GM10266 (cell line): ENCODE data around the gene VRK3.
"Not testable (repeated sequence)": the region's sequence is repeated elsewhere in the genome, so short reads cannot be mapped to it uniquely, and the experiment has no call there.

Source experiments
- DNase-seq: peaks from one replicate; pipeline ENCODE4 v3.0.0; 2012; ENCODE audit errors: extremely low spot score
- TF ChIP-seq, protein P1 (sequence below): IDR thresholded peaks from 2 replicates; pipeline ENCODE4 v1.5.1; 2012; ENCODE audit warnings: mild to moderate bottlenecking, low read depth; ENCODE audit not compliant: control insufficient read depth, insufficient read depth; ENCODE audit errors: missing control alignments

Gene VRK3

DNA sequence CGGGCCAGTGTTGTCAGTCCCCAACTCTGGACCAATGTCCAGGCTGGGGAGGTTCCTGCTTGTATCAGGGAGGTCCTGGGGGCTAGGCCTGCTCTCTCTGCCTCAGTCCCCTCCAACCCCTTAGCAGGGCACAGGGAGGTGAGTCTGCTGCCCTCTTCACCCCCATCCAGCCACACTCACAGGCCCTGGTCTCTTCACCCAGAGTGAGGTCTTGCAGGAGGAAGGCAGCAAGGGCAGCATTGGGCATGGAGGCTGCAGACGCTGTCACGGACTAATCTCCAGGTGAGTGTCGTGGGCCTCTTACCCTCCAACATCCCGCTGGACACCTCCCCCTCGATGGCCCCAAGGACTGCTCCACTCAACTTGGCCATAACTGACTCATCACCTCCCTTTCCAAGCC, 52.3 kb downstream of the VRK3 start:
- TF ChIP-seq, protein P1, sequence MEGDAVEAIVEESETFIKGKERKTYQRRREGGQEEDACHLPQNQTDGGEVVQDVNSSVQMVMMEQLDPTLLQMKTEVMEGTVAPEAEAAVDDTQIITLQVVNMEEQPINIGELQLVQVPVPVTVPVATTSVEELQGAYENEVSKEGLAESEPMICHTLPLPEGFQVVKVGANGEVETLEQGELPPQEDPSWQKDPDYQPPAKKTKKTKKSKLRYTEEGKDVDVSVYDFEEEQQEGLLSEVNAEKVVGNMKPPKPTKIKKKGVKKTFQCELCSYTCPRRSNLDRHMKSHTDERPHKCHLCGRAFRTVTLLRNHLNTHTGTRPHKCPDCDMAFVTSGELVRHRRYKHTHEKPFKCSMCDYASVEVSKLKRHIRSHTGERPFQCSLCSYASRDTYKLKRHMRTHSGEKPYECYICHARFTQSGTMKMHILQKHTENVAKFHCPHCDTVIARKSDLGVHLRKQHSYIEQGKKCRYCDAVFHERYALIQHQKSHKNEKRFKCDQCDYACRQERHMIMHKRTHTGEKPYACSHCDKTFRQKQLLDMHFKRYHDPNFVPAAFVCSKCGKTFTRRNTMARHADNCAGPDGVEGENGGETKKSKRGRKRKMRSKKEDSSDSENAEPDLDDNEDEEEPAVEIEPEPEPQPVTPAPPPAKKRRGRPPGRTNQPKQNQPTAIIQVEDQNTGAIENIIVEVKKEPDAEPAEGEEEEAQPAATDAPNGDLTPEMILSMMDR = no peak
- DNase-seq = no peak

DNA sequence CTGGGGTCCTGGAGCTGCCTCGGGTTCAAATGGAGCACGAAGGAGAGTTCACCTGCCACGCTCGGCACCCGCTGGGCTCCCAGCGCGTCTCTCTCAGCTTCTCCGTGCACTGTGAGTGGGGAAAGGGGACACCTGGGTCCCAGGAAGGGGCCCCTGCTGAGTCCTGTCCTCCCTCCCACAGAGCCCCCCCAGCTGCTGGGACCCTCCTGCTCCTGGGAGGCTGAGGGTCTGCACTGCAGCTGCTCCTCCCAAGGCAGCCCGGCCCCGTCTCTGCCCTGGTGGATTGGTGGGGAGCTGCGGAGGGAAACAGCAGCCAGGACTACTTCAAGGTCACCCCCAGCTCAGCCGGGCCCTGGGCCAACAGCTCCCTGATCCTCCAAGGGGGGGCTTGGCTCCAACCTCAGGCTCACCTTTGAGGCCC, 53.2 kb downstream of the VRK3 start:
- DNase-seq = no peak
- TF ChIP-seq, protein P1 = no peak

DNA sequence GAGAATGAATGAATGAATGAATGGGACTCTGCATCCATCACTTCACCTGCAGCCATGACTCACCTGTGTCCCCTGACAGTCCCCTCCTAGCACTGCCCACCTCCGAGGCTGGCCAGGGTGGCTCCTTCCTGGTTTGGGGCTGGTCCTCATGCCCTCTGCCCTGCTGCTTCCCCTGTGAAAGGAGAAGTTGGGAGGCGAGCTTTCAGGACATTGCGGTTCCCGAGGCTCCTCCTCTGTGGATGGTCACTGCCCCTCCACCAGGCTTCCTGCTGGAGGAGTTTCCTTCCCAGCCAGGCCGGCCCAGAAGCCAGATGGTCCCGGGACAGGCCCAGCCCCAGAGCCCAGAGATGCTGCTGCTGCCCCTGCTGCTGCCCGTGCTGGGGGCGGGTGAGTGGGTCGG, 55.8 kb downstream of the VRK3 start:
- not testable (repeated sequence) for DNase-seq

DNA sequence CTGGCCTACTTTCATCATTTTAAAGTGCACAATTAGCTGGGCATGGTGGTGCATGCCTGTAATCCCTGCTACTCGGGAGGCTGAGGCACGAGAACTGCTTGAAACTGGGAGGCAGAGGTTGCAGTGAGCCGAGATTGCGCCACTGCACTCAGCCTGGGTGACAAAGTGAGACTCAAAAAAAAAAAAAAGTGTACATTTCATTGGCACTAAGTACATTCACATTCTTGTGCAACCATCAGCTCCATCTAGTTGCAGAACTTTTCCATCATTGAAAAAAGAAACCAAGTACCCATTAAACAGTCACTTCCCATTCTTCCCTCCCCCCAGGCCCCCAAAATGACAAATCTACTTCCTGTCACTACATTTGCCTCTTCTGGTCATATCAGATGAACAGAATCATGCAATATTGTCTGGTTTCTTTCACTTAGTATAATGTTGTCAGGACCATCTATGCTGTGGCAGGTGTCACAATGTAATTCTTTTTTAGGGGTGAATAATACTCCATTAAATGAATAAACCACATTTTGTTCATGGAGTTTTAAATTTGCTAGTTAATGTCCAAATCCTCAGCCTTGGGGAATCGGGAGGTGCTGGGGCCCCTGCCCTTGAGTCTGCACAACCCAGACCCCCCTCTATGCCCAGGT, 56.8 kb downstream of the VRK3 start:
- no peak for DNase-seq
- TF ChIP-seq, protein P1 = no peak

DNA sequence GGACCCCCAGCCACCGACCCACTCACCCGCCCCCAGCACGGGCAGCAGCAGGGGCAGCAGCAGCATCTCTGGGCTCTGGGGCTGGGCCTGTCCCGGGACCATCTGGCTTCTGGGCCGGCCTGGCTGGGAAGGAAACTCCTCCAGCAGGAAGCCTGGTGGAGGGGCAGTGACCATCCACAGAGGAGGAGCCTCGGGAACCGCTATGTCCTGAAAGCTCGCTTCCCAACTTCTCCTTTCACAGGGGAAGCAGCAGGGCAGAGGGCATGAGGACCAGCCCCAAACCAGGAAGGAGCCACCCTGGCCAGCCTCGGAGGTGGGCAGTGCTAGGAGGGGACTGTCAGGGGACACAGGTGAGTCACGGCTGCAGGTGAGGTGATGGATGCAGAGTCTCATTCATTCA, 64.2 kb downstream of the VRK3 start, which contains the start of gene SIGLEC11:
Gene SIGLEC11 (minus strand): TSS at position 193 of the 400 bp plus-strand sequence. CDS start 91 bp downstream, at position 102.
- DNase-seq = not testable (repeated sequence)

DNA sequence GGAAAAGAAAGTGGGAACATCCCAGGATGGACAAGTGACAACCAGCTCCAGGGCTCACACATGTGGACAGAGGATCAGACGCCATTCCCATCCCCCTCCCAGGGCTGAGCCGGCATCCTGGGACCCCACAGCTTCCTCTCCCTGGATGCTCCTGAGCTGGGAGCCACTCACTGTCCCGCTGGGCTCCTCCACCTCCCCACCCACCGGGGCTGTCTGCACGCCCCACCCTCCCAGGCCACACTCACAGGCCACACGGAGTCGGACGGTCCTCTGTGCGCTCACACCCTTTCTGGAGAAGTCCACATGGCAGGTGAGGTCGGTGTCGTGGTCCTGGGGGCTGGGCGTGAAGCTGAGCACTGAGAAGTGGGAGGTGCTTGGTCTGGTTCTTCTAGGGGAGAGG, 65.3 kb downstream of the VRK3 start:
- DNase-seq = not testable (repeated sequence)

DNA sequence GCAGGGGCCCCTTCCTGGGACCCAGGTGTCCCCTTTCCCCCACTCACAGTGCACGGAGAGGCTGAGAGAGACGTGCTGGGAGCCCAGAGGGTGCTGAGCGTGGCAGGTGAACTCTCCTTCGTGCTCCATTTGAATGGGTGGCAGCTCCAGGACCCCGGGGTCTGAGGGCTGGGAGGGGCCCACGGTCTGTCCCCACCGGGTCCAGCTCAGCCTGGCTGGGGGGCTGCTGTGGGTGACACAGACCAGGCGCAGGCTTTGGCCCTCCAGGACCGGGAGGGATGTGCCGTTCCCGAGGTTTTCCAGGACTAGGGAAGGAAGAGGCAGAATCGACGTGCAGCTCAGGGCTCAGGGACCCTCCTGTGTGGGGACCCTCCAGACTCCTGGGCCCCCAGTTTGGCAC, 66.6 kb downstream of the VRK3 start:
- DNase-seq = not testable (repeated sequence)

DNA sequence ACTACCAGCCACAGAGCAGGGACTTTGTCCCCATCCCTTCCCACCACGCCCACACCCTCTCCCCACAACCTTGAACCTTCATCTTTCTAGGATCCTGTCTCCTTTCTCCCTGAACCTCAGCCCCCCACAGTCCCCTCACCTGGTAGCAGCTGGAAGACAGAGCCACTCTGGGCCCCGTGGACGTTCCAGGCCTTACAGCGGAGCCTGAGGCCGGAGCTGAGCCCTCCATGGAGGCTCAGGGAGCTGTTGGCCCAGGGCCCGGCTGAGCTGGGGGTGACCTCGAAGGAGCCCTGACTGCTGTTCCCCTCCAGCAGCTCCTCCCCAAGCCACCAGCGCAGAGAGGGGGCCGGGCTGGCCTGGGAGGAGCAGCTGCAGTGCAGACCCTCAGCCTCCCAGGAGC, 67.0 kb downstream of the VRK3 start:
- not testable (repeated sequence) for DNase-seq

DNA sequence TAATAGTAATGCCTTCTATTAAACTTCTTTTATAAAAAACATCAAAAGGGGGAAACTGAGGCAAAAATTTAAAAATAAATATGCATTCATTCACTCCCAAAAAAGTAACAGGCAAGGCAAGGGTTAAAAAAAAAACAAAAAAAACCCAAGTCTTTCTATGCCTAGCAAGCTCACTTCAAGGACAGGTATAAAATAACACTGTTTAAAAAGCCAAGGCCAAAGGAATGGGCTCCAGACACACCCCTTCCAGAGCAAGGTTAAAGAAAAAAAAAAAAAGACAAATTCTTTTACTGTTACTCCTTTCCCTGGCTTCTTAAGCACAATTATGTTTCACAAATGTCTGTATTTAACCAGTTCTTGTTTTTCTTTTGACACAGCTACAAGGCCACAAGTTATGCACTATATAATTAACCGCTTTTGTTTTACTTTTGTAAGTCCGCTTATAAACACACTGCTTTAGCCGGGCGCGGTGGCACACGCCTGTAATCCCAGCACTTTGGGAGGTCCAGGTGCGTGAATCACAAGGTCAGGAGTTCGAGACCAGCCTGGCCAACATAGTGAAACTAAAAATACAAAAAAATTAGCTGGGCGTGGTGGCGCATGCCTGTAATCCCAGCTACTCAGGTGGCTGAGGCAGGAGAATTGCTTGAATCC, 67.8 kb downstream of the VRK3 start:
- no peak for DNase-seq
- TF ChIP-seq, protein P1 = no peak

DNA sequence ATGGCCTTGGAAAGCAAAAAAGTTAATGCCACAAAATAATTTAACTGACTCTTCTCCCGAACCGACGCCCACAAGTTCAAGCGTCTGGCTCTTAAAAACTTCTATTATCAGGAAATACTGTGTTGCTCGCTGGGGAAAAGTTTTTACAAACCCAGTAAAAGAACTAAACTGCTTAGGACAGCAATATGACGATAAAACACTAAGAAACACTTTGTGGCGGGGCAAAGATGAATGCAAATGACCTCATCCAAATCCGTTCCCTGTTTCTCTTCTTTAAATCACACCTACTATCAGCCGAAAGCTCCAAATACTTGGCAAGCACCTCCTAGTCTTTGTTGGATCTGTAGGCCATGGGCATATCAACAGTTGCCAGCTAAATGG, 69.1 kb downstream of the VRK3 start:
- no peak for DNase-seq
- TF ChIP-seq, protein P1 = no peak
